Stimulated activated CD4-positive, alpha-beta T cell treated with anti-CD3 and anti-CD28 coated beads, TNF-alpha, amount 100 ng/mL, for 48 hours (primary cell): ENCODE results near the gene TMEM203.
A peak's percentile ranks its signal among the peaks of the same experiment; 100 is the strongest.
"Not testable (repeated sequence)": the region's sequence is repeated elsewhere in the genome, so short reads cannot be mapped to it uniquely, and the experiment has no call there.

Source experiments
- DNase-seq, 3 donors: peaks; one replicate each; pipeline ENCODE4 v3.0.0-alpha.2; 2020; ENCODE audit warnings: low read depth in 3 of 3

Gene TMEM203

GRCh38 chr9:137242269-137243203 lies 37.1 kb upstream of the TMEM203 start:
- DNase-seq, result no peak

GRCh38 chr9:137241490-137242268 lies 36.2 kb upstream of the TMEM203 start:
- DNase-seq, result peak in 2 of 3 donors; percentile 37

- DNase-seq, result peak; percentile 92 to 99 (median 92)
Measured at GRCh38 chr9:137240841-137241489, 35.5 kb upstream of the TMEM203 start, which contains the start of gene TUBB4B. Gene TUBB4B (plus strand): TSS chr9:137241287. CDS start chr9:137241361, 74 bp downstream.

GRCh38 chr9:137240318-137240840 lies 34.9 kb upstream of the TMEM203 start:
- DNase-seq, result peak in 2 of 3 donors; percentile 49 to 61

- DNase-seq, result not testable (repeated sequence)
Measured at GRCh38 chr9:137239541-137240200, 34.2 kb upstream of the TMEM203 start.

- no peak for DNase-seq
Measured at GRCh38 chr9:137237759-137238726, 32.6 kb upstream of the TMEM203 start.

- no peak for DNase-seq
Measured at GRCh38 chr9:137236936-137237421, 31.5 kb upstream of the TMEM203 start.

GRCh38 chr9:137236238-137236935 lies 30.9 kb upstream of the TMEM203 start:
- peak; percentile 78 to 91 (median 81) for DNase-seq

- no peak for DNase-seq
Measured at GRCh38 chr9:137235424-137236237, 30.2 kb upstream of the TMEM203 start.

- DNase-seq, result no peak
Measured at GRCh38 chr9:137234758-137235423, 29.4 kb upstream of the TMEM203 start.

- no peak for DNase-seq
Measured at GRCh38 chr9:137234055-137234697, 28.7 kb upstream of the TMEM203 start.

GRCh38 chr9:137233143-137233980 lies 27.9 kb upstream of the TMEM203 start:
- DNase-seq, result no peak

GRCh38 chr9:137232510-137232909 lies 27.1 kb upstream of the TMEM203 start:
- DNase-seq, result no peak

- DNase-seq, result no peak
Measured at GRCh38 chr9:137232101-137232500, 26.7 kb upstream of the TMEM203 start.

GRCh38 chr9:137231372-137232039 lies 26.1 kb upstream of the TMEM203 start:
- DNase-seq, result no peak
